MG63 (cell line): Measurements from ENCODE around the gene MYPOP. TPM values are rescaled to one million over a fixed set of nuclear protein-coding genes. Genes with fewer than 3 reads are reported as not detected.

Source experiments
- DNase-seq: peaks from one replicate; pipeline ENCODE4 v3.0.0-alpha.2; 2020
- H3K27me3 ChIP-seq: fragments of 250-450 bp; sonication (Bioruptor Pico); 2 replicates; pipeline ENCODE4 v1.5.1; 2020; ENCODE audit warnings: mild to moderate bottlenecking, moderate library complexity
- H3K36me3 ChIP-seq: fragments of 250-450 bp; sonication (Bioruptor Pico); 2 replicates; pipeline ENCODE4 v1.5.1; 2020; ENCODE audit warnings: mild to moderate bottlenecking, moderate library complexity
- H3K4me3 ChIP-seq: fragments of 250-450 bp; sonication (Bioruptor Pico); 2 replicates; pipeline ENCODE4 v1.5.1; 2020; ENCODE audit warnings: mild to moderate bottlenecking, moderate library complexity
- H3K9me3 ChIP-seq: fragments of 250-450 bp; sonication (Bioruptor Pico); 2 replicates; pipeline ENCODE4 v1.5.1; 2020; ENCODE audit warnings: mild to moderate bottlenecking, moderate library complexity
- total RNA-seq: library from RNA; depleted of rRNA; stranded (reverse); fragments of >200 nt; shearing (Covaris generic); gene quantifications from 2 replicates; pipeline ENCODE4 v1.2.3, GENCODE V29; 2014; ENCODE audit warnings: low replicate concordance; rRNA removed

MYPOP gene
- total RNA-seq, 1 experiment from 2014 or later: 0.79 TPM

DNA sequence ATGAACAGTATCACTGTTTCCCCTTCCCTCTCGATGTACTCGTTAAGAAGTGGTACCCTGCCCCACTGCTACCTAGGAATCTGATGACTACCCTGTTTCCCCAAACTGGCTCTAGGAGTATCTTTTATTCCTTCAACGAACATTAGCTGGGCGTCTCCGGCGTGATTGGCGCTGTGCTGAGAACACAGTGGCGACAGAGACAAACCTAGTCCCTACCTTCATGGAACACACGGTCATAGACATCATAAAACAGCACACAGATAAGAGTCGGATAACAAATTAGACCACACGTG lies 40.2 kb downstream of the MYPOP start:
- H3K27me3 ChIP-seq: peaks cover 34% of the 10 kb centered on the region
- 0 out of 2 replicates have a peak, but pooled peaks cover 2% of the 10 kb centered on the region for H3K9me3 ChIP-seq
- H3K4me3 ChIP-seq: peak overlapping the region; percentile 81
- no peak for DNase-seq
- H3K36me3 ChIP-seq: peaks cover 38% of the 10 kb centered on the region

DNA sequence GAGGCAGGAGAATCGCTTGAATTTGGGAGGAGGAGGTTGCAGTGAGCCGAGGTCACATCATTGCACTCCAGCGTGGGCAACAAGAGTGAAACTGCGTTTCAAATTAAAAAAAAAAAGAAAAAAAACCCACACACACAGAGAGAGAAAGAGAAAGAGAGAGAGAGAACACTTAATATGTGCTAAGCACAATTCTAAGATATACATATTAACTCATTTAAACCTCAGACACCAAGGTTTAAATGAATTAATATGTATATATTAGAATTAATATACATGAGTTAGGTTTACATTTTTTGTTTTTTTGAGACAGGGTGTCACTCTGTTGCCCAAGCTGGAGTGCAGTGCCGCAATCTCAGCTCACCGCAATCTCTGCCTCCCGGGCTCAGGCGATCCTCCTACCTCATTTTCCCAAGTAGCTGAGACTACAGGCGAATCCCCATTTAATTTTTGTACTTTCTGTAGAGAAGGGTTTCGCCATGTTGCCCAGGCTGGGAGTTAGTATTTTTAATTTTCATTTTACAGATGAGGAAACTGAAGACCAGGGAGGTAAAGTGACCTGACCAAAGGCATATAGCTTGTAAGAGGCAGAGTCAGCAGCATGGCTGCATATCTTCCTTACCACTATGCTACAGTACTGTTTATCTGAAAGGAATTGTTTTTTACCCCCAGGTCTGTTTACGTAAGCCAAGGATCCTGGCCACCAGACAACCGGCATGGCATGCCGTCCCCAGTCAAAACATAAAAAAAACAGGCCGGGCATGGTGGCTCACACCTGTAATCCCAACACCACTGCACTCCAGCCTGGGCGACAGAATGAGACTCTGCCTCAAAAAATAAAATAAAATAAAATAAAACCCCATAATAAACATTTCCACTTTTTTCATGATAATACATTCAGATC lies 41.8 kb downstream of the MYPOP start:
- Histone ChIP-seq H3K36me3 (peaks cover 45% of the 10 kb centered on the region), H3K9me3 (0 out of 2 replicates have a peak, but pooled peaks cover 2% of the 10 kb centered on the region), H3K27me3 (peaks cover 24% of the 10 kb centered on the region), H3K4me3 (no peak overlapping the region; the same call in none of the 2 replicates)
- no peak for DNase-seq

DNA sequence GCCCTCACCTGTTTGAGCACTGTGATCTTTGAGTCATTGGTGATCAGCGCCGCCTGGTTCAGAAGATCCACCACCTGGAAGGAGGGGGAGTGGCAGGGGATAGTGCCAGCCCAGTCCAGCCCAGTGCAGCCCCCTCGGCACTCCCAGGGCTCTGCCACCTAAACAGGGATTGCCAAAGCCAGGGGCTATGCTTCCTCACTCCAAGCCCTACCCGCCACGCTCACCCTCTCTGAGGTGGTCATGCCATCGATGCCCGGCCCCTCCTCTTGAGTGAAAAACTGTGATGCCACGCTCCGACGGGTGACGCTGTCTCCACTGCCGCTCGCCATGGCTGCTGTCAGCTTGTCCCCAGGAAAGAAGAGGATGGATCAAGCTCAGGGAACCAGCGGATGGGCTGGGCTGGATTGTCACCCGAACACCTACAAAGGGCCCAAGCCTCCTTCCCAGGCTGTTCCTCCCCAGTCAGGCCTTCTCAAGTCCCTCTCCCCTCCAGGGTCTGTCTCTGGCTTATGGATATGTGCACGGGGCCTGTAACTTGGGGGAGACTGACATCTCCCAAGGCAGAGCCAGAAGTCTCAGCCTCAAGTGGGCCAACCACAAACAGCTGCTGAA lies 48.1 kb downstream of the MYPOP start:
- no peaks in the 10 kb centered on the region for H3K9me3 ChIP-seq
- H3K4me3 ChIP-seq: no peak overlapping the region
- no peak for DNase-seq
- H3K36me3 ChIP-seq: peaks cover 79% of the 10 kb centered on the region
- no peaks in the 10 kb centered on the region for H3K27me3 ChIP-seq

DNA sequence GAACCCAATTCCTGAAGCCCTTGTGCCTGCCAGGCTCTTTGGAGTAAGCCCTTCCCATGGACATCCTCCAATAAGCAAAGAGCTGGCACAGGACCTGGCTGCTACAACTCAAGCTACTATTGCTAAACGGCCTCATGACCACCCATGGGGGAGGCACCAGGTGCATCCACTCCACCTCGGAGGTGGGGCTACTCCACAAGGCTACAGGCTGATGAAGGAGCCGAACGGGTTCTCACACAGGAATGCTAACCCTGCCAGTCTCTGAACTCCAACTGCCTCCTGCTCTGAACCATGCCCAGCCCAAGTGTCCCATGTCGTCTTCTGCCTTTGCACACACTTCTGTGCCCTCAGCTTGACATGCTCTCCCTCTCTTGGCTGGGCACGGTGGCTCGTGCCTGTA lies 49.4 kb downstream of the MYPOP start:
- peaks cover 79% of the 10 kb centered on the region for H3K36me3 ChIP-seq
- H3K9me3 ChIP-seq: no peaks in the 10 kb centered on the region
- H3K27me3 ChIP-seq: no peaks in the 10 kb centered on the region
- DNase-seq: no peak
- H3K4me3 ChIP-seq: no peak overlapping the region

DNA sequence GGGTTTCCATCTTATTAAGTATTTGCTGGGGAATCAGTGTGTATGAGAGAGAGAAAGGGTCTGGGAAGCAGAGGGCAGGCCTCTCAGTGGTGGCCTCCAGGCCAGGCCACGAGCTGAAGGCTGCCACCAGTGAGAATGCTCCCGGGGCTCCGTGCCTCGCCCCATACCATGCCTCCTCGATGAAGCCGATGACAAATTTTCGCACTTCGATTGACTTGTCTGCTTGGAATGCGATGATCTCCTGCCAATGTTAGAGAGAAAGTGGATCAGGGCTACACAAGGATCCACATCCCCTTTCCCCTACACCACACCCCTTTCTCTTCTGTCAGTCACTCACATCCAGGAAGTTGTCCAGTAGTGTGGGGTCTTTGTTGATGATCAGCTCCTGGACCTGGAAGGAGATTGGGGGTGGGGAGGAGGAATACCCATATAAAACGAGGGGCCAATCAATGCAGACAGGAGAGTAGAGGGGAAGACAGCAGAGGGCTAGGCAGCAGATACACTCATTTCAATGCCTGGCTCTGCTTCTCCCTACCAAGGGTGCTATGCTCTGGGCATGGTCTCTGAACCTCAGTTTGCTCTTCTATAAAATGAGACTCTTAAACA lies 50.2 kb downstream of the MYPOP start:
- peaks cover 84% of the 10 kb centered on the region for H3K36me3 ChIP-seq
- H3K4me3 ChIP-seq: no peak overlapping the region
- no peaks in the 10 kb centered on the region for H3K27me3 ChIP-seq
- DNase-seq: no peak
- H3K9me3 ChIP-seq: no peaks in the 10 kb centered on the region

DNA sequence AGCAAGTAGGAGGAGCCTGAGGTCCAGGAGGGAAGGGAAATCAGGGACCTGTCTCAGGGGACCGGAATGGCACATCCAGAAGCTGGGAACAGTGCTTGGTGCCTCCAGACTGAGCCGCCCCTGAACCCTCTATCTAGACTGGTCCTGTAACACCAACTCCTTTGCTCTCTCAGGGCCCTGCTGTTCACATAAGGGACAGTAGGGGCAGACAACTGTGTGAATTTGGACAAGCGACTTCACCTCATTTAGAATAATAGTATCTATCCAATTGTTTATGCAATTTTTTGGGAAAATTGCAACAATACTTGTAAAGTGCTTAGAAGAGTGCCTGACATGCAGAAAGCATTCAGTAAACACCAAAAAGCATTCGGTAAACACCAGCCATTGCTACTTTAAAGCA lies 53.5 kb downstream of the MYPOP start:
- H3K36me3 ChIP-seq: peaks cover 97% of the 10 kb centered on the region
- no peaks in the 10 kb centered on the region for H3K9me3 ChIP-seq
- no peak for DNase-seq
- H3K4me3 ChIP-seq: no peak overlapping the region
- no peaks in the 10 kb centered on the region for H3K27me3 ChIP-seq

DNA sequence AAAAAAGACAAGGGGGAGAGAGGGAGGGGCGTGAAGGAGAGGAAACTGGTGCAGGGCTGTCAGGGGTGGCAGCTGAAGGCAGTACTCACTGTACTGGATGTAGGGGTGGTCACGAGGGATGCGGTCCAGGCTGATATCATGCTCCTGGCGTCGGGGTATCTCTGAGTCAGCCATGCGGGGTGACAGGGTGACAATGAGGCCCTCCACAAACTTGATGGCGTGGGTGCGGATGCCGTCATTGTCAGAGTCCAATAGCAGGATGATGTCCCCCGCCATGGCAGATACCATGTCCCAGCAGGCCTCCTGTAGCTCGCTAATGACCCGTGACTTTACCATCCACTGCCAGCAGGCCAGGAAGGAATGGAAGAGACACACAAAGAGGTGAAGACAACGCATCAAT lies 54.8 kb downstream of the MYPOP start:
- no peaks in the 10 kb centered on the region for H3K27me3 ChIP-seq
- H3K36me3 ChIP-seq: peaks cover 96% of the 10 kb centered on the region
- no peak overlapping the region for H3K4me3 ChIP-seq
- no peaks in the 10 kb centered on the region for H3K9me3 ChIP-seq
- DNase-seq: no peak

DNA sequence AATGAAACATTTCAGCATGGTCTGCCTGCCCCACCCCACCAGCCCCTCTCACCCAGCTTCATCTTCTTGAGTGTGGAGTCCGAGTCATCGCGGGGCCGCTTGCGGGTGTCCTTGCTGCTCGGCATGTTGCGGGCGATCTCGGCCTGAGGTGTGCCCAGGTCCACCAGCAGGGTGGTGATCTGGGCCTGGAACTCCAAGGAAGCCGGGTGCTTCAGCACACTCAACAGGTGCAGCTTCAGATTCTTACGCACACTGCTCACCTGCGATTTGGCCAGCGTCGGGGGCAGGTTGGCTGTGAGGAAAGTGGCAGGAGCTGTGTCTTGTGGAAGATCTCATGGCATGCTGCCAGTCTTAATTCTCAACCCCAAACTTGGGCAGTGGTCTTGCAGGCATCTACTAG lies 60.2 kb downstream of the MYPOP start:
- Histone ChIP-seq H3K4me3 (no peak overlapping the region), H3K9me3 (peaks cover 5% of the 10 kb centered on the region; the same call in 1 of the 2 replicates), H3K27me3 (no peaks in the 10 kb centered on the region), H3K36me3 (peaks cover 94% of the 10 kb centered on the region)
- DNase-seq: no peak

Other genes with a start within 250 kb of the MYPOP start
- not detected in 2 replicates for gene GIPR, start 234.4 kb downstream of the MYPOP start, total RNA-seq
- gene SNRPD2, start 210.7 kb downstream of the MYPOP start, total RNA-seq: 488 and 700 TPM in 2 replicates
- gene QPCTL, start 209.9 kb downstream of the MYPOP start, total RNA-seq: 19.7 and 37.9 TPM in 2 replicates
- gene FBXO46, start 171.7 kb downstream of the MYPOP start, total RNA-seq: 4.3 and 12.3 TPM in 2 replicates
- 0.99 TPM in 1 of 2 replicates, not detected in the other for gene MEIOSIN, start 169.2 kb downstream of the MYPOP start, total RNA-seq
- gene SIX5, start 133.4 kb downstream of the MYPOP start, total RNA-seq: 11.4 and 18.6 TPM in 2 replicates
- 3.9 and 7.0 TPM in 2 replicates for gene DMPK, start 120.1 kb downstream of the MYPOP start, total RNA-seq
- 30.4 and 48.0 TPM in 2 replicates for gene DMWD, start 109.8 kb downstream of the MYPOP start, total RNA-seq
- gene RSPH6A, start 87.3 kb downstream of the MYPOP start, total RNA-seq: not detected in 2 replicates
- gene SYMPK, start 39.5 kb downstream of the MYPOP start, total RNA-seq: 59.4 and 70.7 TPM in 2 replicates
- gene FOXA3, start 38.3 kb downstream of the MYPOP start, total RNA-seq: not detected in 2 replicates
- gene IRF2BP1, start 16.5 kb downstream of the MYPOP start, total RNA-seq: 48.6 and 73.7 TPM in 2 replicates
- not detected in 2 replicates for gene NANOS2, start 12.2 kb upstream of the MYPOP start, total RNA-seq
- not detected in 2 replicates for gene NOVA2, start 71.3 kb upstream of the MYPOP start, total RNA-seq
- gene CCDC61, start 92.9 kb upstream of the MYPOP start, total RNA-seq: 10.5 and 25.5 TPM in 2 replicates
- gene PGLYRP1, start 120.4 kb upstream of the MYPOP start, total RNA-seq: not detected in 2 replicates
- not detected in 2 replicates for gene IGFL4, start 138.4 kb upstream of the MYPOP start, total RNA-seq
- gene IGFL3, start 222.1 kb upstream of the MYPOP start, total RNA-seq: not detected in 2 replicates
- gene IGFL2, start 245.6 kb upstream of the MYPOP start, total RNA-seq: not detected in 2 replicates